ENCODE measurements around the gene LRMDA.

LRMDA gene

GRCh38 chr10:75402486-75403143 lies 28.8 kb upstream of the LRMDA start:
- no peak for DNase-seq

GRCh38 chr10:75403144-75403938 lies 28.1 kb upstream of the LRMDA start:
- DNase-seq, result no peak

GRCh38 chr10:75403939-75404814 lies 27.2 kb upstream of the LRMDA start:
- DNase-seq, result no peak

- no peak for DNase-seq
These were observed 26.4 kb upstream of the LRMDA start for GRCh38 chr10:75404815-75405597.

GRCh38 chr10:75405598-75406461 lies 25.6 kb upstream of the LRMDA start:
- DNase-seq, result no peak

GRCh38 chr10:75406462-75407223 lies 24.8 kb upstream of the LRMDA start:
- DNase-seq, result no peak

GRCh38 chr10:75407224-75407712 lies 24.2 kb upstream of the LRMDA start:
- DNase-seq, result no peak

GRCh38 chr10:75407713-75408508 lies 23.5 kb upstream of the LRMDA start:
- no peak for DNase-seq

GRCh38 chr10:75408509-75408875 lies 22.9 kb upstream of the LRMDA start:
- no peak for DNase-seq

- DNase-seq, result no peak
These were observed 22.2 kb upstream of the LRMDA start for GRCh38 chr10:75408911-75409885.

GRCh38 chr10:75410132-75411005 lies 21.1 kb upstream of the LRMDA start:
- no peak for DNase-seq

- no peak for DNase-seq
These were observed 16.9 kb upstream of the LRMDA start for GRCh38 chr10:75414527-75414926.

- no peak for DNase-seq
These were observed 13.9 kb upstream of the LRMDA start for GRCh38 chr10:75417522-75417927.

GRCh38 chr10:75418293-75418692 lies 13.1 kb upstream of the LRMDA start:
- DNase-seq, result no peak

GRCh38 chr10:75418712-75419111 lies 12.7 kb upstream of the LRMDA start:
- no peak for DNase-seq

GRCh38 chr10:75422913-75423312 lies 8.5 kb upstream of the LRMDA start:
- no peak for DNase-seq

GRCh38 chr10:75424571-75424970 lies 6.9 kb upstream of the LRMDA start:
- no peak for DNase-seq

All from activated CD4-positive, CD25-positive, alpha-beta regulatory T cell treated with anti-CD3 and anti-CD28 coated beads, Interleukin-2, amount 50 U/mL, for 72 hours (primary cell).